Endothelial cell of umbilical vein (primary cell): ENCODE measurements around the gene STON2. TPM values are rescaled to one million over a fixed set of nuclear protein-coding genes. Genes with fewer than 3 reads are reported as not detected.

Source experiments
- BruUV-seq: library from RNA; stranded (reverse); fragments of 400-500 nt; replicated peaks from 2 replicates; lab custom pipeline; 2021; lab: Mats Ljungman, UMichigan
- CTCF ChIA-PET: fragments of 300-600, 350-600 bp; sonication (Branson Sonifier 250); formaldehyde crosslinking; loops from one replicate; lab custom pipeline; 2021; ENCODE audit warnings: antibody characterized with exemption, inconsistent platforms; lab: Charles Lee
- POLR2A ChIA-PET: fragments of 300-600, 350-600 bp; sonication (Branson Sonifier 250); formaldehyde crosslinking; loops from one replicate; lab custom pipeline; 2021; ENCODE audit warnings: antibody characterized with exemption, inconsistent platforms; lab: Charles Lee
- DNase-seq: peaks from one replicate; pipeline ENCODE4 v3.0.0-alpha.2; 2011; ENCODE audit warnings: low read depth, low spot score
- FAIRE-seq: peaks from 2 replicates; lab custom pipeline; 2011; peaks lifted over from hg19 to GRCh38; lab: Jason Lieb, UNC
- H2AFZ ChIP-seq: 2 replicates; pipeline ENCODE4 v1.6.0; 2012; ENCODE audit warnings: low read depth, low read length, control low read depth, inconsistent platforms
- H3K27ac ChIP-seq: 2 replicates; pipeline ENCODE4 v1.5.1; 2011; ENCODE audit warnings: low read depth, mild to moderate bottlenecking, control low read depth, low read length, moderate library complexity; ENCODE audit not compliant: insufficient read depth
- H3K27me3 ChIP-seq, 2 experiments: 2 replicates each; pipeline versions ENCODE4 v1.6.0 to v1.6.1; 2011; ENCODE audit warnings: low read length in 2 of 2, mixed read lengths in 1 of 2; ENCODE audit not compliant: control insufficient read depth in 2 of 2, insufficient read depth in 2 of 2
- H3K36me3 ChIP-seq, 2 experiments: 2 replicates in 1 of 2; 3 replicates in 1 of 2; pipeline ENCODE4 v1.5.1; 2011; ENCODE audit warnings: low read length in 2 of 2, mild to moderate bottlenecking in 1 of 2, moderate library complexity in 1 of 2; ENCODE audit not compliant: control insufficient read depth in 2 of 2, insufficient read depth in 2 of 2; ENCODE audit errors: extremely low read depth in 1 of 2
- H3K4me1 ChIP-seq: 3 replicates; pipeline ENCODE4 v1.5.1; 2011; ENCODE audit warnings: mild to moderate bottlenecking, low read length; ENCODE audit not compliant: control insufficient read depth, insufficient read depth; ENCODE audit errors: extremely low read depth
- H3K4me2 ChIP-seq: 2 replicates; pipeline ENCODE4 v1.6.1; 2011; ENCODE audit warnings: low read length, control low read depth, mixed read lengths; ENCODE audit not compliant: insufficient read depth
- H3K4me3 ChIP-seq, 3 experiments: fragments of 200-600 bp in 1 of 3; sonication (generic), shearing (Covaris generic) in 1 of 3; replicated peaks in 1 of 3; 2 replicates each; pipeline ENCODE4 v1.5.1; 2011 to 2016; ENCODE audit warnings: control low read depth in 3 of 3, low read length in 3 of 3, mild to moderate bottlenecking in 2 of 3, inconsistent platforms in 1 of 3, low read depth in 1 of 3, moderate library complexity in 1 of 3; ENCODE audit not compliant: insufficient read depth in 1 of 3
- H3K79me2 ChIP-seq: 2 replicates; pipeline ENCODE4 v1.6.0; 2012; ENCODE audit warnings: low read length, inconsistent platforms; ENCODE audit not compliant: control insufficient read depth, insufficient read depth
- H3K9ac ChIP-seq: replicated peaks from 2 replicates; pipeline ENCODE3; 2011; ENCODE audit warnings: low read length, control low read depth; ENCODE audit not compliant: insufficient read depth; ENCODE audit errors: extremely low read depth
- H3K9me1 ChIP-seq: replicated peaks from 3 replicates; pipeline ENCODE4 v1.6.0; 2011; ENCODE audit warnings: mild to moderate bottlenecking, low read length; ENCODE audit not compliant: control insufficient read depth, insufficient read depth; ENCODE audit errors: extremely low read depth
- H3K9me3 ChIP-seq: replicated peaks from 2 replicates; pipeline ENCODE4 v1.5.1; 2012; ENCODE audit warnings: low read length, inconsistent platforms; ENCODE audit not compliant: control insufficient read depth, insufficient read depth
- H4K20me1 ChIP-seq: replicated peaks from 2 replicates; pipeline ENCODE3; 2011; ENCODE audit warnings: mild to moderate bottlenecking, low read length; ENCODE audit not compliant: control insufficient read depth, insufficient read depth; ENCODE audit errors: extremely low read depth
- EZH2 ChIP-seq: IDR thresholded peaks from 2 replicates; pipeline ENCODE4 v1.6.1; 2012; ENCODE audit warnings: borderline replicate concordance, low read depth, mild to moderate bottlenecking, moderate library complexity, low read length, inconsistent platforms; ENCODE audit not compliant: severe bottlenecking
- FOS ChIP-seq: IDR thresholded peaks from 2 replicates; pipeline ENCODE4 v1.6.1; 2011; ENCODE audit warnings: mild to moderate bottlenecking, low read length, moderate library complexity, borderline replicate concordance; ENCODE audit not compliant: insufficient read depth
- GATA2 ChIP-seq: IDR thresholded peaks from 2 replicates; pipeline ENCODE4 v1.7.0; 2011; ENCODE audit warnings: low read depth, mild to moderate bottlenecking, moderate library complexity, mixed read lengths, low read length; ENCODE audit not compliant: insufficient read length, insufficient read depth
- JUN ChIP-seq: IDR thresholded peaks from 2 replicates; pipeline ENCODE4 v1.6.1; 2011; ENCODE audit warnings: borderline replicate concordance, low read depth; ENCODE audit not compliant: insufficient read length, insufficient read depth
- MYC ChIP-seq: IDR thresholded peaks from one replicate; pipeline ENCODE4 v1.6.1; 2011; ENCODE audit warnings: mild to moderate bottlenecking, low read depth, low read length
- POLR2A ChIP-seq: IDR thresholded peaks from 2 replicates; pipeline ENCODE4 v1.6.1; 2012; ENCODE audit warnings: low read depth, mild to moderate bottlenecking, control low read depth, low read length
- POLR2AphosphoS5 ChIP-seq: IDR thresholded peaks from 2 replicates; pipeline ENCODE4 v1.6.1; 2012; ENCODE audit warnings: low read depth, mild to moderate bottlenecking, control low read depth, low read length, moderate library complexity; ENCODE audit not compliant: insufficient read depth
- dilution Hi-C: fragments of 300-500 bp; cut with MboI; formaldehyde crosslinking; loops from one replicate; pipeline ENCODE4 v1.15.0; 2019; ENCODE audit warnings: low sequenced_read_pairs; ENCODE audit not compliant: extremely low pct_ligation_motif_present
- intact Hi-C: fragments of 100-400 bp; cut with micrococcal nuclease; formaldehyde crosslinking; loops from one replicate; pipeline ENCODE4 v1.10.0; 2022
- polyA plus RNA-seq, 4 experiments: library from polyadenylated mRNA; depleted of rRNA in 3 of 4; stranded (reverse) in 3 of 4; unstranded in 1 of 4; fragments of >200 nt; gene quantifications; 2 replicates each; pipeline versions ENCODE4 v1.2.1 to v1.2.3, GENCODE V29; 2011 to 2012; ENCODE audit warnings: missing spikeins in 1 of 4
- total RNA-seq: library from RNA; stranded (reverse); gene quantifications from 2 replicates; pipeline ENCODE4 v1.2.3, GENCODE V29; 2021
- TF ChIP-seq, protein P1 (sequence below), 2 donors: IDR thresholded peaks; 1 replicate in 1 of 2; 2 replicates in 1 of 2; pipeline ENCODE4 v1.5.1; 2011; ENCODE audit warnings: low read length in 2 of 2, mild to moderate bottlenecking in 2 of 2, moderate library complexity in 2 of 2, control low read depth in 1 of 2, inconsistent platforms in 1 of 2, low read depth in 1 of 2; ENCODE audit not compliant: insufficient read depth in 1 of 2; ENCODE audit errors: extremely low read depth in 1 of 2
- TF ChIP-seq, protein P2 (sequence below): IDR thresholded peaks from 2 replicates; pipeline ENCODE4 v1.6.1; 2011; ENCODE audit not compliant: insufficient read depth, insufficient read length

STON2 gene
- total and polyA plus RNA-seq, 2 donors (not counting 3 experiments of a cell fraction or from before 2014, with no cell fraction given), result not detected

DNA sequence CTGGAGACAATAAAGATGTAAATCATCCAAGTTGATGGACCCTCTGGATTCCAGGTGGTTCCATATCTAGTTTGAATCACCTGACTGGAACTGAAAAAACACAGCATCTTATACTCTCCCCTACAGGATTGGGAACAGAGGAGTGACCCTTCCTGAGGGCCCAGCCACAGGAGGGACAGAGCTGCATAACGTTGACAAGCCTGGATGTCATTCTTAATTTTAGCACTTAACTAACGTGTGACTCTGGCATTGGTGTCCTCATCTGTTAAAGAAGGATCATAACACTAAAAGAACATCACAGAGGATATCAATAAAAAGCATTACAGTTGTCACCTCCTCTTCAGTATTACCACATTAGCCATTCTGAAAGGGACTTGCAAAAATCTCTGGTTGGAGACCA lies 47.7 kb downstream of the STON2 start:
- intact Hi-C loops (no loop called here), dilution Hi-C loops (no loop called here)
- FAIRE-seq (no peak), DNase-seq (no peak)
- ChIA-PET CTCF (no interaction called here), POLR2A (no interaction called here)
- Histone ChIP-seq H2AFZ (no peak overlapping the region), H3K27ac (no peak overlapping the region), H3K9ac (no peak overlapping the region), H3K79me2 (no peaks in the 10 kb centered on the region), H4K20me1 (no peaks in the 10 kb centered on the region), H3K36me3 (no peaks in the 10 kb centered on the region), H3K9me1 (no peaks in the 10 kb centered on the region), H3K4me3 (no peak overlapping the region), H3K4me1 (no peaks in the 10 kb centered on the region), H3K9me3 (no peaks in the 10 kb centered on the region), H3K4me2 (no peak overlapping the region), H3K27me3 (no peaks in the 10 kb centered on the region)
- TF ChIP-seq FOS, result no peak
- TF ChIP-seq, protein P1, sequence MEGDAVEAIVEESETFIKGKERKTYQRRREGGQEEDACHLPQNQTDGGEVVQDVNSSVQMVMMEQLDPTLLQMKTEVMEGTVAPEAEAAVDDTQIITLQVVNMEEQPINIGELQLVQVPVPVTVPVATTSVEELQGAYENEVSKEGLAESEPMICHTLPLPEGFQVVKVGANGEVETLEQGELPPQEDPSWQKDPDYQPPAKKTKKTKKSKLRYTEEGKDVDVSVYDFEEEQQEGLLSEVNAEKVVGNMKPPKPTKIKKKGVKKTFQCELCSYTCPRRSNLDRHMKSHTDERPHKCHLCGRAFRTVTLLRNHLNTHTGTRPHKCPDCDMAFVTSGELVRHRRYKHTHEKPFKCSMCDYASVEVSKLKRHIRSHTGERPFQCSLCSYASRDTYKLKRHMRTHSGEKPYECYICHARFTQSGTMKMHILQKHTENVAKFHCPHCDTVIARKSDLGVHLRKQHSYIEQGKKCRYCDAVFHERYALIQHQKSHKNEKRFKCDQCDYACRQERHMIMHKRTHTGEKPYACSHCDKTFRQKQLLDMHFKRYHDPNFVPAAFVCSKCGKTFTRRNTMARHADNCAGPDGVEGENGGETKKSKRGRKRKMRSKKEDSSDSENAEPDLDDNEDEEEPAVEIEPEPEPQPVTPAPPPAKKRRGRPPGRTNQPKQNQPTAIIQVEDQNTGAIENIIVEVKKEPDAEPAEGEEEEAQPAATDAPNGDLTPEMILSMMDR (IDR thresholded peaks at IDR 0.05; ENCODE audit: extremely low read depth in 1 of 2, insufficient read depth in 1 of 2, low read depth in 1 of 2, low read length in 2 of 2), result no peak
- no peak for TF ChIP-seq JUN
- TF ChIP-seq GATA2, result no peak
- no peak for TF ChIP-seq EZH2
- TF ChIP-seq, protein P2, sequence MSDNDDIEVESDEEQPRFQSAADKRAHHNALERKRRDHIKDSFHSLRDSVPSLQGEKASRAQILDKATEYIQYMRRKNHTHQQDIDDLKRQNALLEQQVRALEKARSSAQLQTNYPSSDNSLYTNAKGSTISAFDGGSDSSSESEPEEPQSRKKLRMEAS, result no peak
- no peak for TF ChIP-seq MYC
- no peak for TF ChIP-seq POLR2AphosphoS5
- TF ChIP-seq POLR2A, result no peak
- BruUV-seq, result no TSS peak
